Myocyte (in vitro differentiated cells): Measurements from ENCODE around the gene NEDD8. TPM values are rescaled to one million over a fixed set of nuclear protein-coding genes. Genes with fewer than 3 reads are reported as not detected.
"Not testable (repeated sequence)": the region's sequence is repeated elsewhere in the genome, so short reads cannot be mapped to it uniquely, and the experiment has no call there.

ENCODE experiments used
- DNase-seq: peaks from one replicate; pipeline ENCODE4 v3.0.0-alpha.2; 2012; ENCODE audit warnings: low read depth
- total RNA-seq: library from RNA; depleted of rRNA; stranded (reverse); fragments of >200 nt; gene quantifications from 2 replicates; pipeline ENCODE4 v1.2.3, GENCODE V29; 2014

NEDD8 gene
- total RNA-seq, 1 donor from 2014 or later = 196 TPM

DNA sequence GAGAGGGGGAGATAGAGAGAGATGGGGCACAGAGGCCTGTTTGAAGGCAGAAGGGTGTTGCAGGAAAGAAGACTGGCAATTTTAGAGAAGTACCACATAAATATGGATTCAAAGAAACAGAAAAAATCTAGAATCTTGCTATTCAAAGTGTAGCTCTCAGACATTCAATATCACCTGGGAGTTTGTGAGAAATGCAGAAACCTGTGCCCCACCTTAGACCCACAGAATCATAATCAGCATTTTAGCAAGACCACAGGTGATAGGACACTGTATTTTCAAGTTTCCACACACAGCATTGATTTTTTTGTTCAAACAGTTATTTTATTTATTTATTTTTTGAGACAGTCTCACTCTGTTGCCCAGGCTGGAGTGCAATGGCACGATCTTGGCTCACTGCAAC, 3.3 kb downstream of the NEDD8 start:
- no peak for DNase-seq

GRCh38 chr14:24226473-24226872, 5.7 kb downstream of the NEDD8 start:
- no peak for DNase-seq

DNA sequence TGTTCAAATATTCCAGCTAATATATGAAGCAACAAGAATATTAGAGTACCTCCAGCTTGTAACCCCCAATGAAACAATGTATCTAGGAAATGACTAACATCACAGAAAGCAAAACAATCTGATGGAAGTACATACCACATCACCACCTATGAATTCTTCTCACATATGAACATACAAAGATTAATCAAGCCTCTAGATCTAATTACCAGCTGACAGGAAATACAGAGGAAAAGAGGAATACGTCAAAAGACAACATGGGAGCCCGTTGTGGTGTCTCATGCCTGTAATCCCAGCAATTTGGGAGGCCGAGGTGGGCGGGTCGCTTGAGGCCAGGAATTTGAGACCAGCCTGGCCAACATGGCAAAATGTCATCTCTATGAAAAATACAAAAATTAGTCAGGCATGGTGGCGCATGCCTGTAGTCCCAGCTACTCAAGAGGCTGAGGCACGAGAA, 7.5 kb downstream of the NEDD8 start:
- DNase-seq = peak; percentile 27

DNA sequence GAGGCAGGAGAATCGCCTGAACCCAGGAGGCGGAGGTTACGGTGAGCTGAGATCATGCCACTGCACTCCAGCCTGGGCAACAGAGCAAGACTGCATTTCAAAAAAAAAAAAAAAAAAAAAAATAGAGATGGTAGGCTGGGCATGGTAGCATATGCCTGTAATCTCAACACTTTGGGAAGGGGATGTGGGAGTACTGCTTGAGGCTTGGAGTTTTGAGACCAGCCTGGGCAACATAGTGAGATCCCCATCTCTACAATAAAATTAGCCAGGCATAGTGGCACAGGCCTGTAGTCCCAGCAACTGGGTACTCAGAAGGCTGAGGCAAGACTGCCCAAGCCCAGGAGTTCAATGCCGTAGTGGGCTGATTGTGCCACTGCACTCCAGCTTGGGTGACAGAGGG, 9.2 kb downstream of the NEDD8 start:
- not testable (repeated sequence) for DNase-seq

- no peak for DNase-seq
These were observed 12.6 kb downstream of the NEDD8 start for GRCh38 chr14:24219521-24219920.

DNA sequence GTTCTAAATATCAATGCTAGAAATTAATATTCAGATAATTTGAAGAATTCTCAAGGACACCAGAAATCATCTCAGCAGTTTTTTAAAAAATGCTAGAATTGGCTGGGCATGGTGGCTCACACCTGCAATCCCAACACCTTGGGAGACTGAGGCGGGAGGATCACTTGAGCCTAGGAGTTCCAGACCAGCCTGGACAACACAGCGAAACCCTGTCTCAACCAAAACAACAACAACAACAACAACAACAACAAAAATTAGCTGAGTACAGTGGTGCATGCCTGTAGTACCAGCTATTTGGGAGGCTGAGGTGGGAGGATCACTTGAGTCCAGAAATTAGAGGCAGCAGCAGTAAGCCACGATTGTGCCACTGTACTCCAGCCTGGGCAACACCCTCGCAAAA, 13.1 kb downstream of the NEDD8 start:
- no peak for DNase-seq

DNA sequence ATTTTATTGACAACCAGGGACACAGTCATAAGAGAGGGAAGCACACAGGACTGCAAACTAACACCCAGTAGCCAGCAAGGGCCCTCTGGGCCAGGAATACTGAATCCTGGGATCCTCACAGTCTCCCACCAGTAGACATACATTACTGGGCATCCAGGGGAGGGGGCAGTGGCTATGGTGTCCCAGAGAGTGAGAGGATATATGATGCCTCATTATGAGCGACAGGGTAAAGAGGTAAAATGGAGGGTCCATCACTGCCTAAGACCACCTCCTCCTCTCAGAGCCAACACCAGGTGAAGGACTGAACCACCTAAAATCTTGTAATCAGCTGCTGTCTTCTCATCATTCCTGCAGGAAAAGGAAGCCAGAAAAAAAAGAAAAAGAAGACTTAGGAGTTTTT, 15.3 kb downstream of the NEDD8 start:
- DNase-seq = not testable (repeated sequence)

GRCh38 chr14:24216345-24216699, 15.8 kb downstream of the NEDD8 start:
- DNase-seq = no peak

GRCh38 chr14:24215495-24216344, 16.4 kb downstream of the NEDD8 start, which contains the start of gene MDP1:
TSS of gene MDP1 (minus strand) at chr14:24216066. CDS start at chr14:24215955, 111 bp downstream.
- DNase-seq = peak; percentile 93

DNA sequence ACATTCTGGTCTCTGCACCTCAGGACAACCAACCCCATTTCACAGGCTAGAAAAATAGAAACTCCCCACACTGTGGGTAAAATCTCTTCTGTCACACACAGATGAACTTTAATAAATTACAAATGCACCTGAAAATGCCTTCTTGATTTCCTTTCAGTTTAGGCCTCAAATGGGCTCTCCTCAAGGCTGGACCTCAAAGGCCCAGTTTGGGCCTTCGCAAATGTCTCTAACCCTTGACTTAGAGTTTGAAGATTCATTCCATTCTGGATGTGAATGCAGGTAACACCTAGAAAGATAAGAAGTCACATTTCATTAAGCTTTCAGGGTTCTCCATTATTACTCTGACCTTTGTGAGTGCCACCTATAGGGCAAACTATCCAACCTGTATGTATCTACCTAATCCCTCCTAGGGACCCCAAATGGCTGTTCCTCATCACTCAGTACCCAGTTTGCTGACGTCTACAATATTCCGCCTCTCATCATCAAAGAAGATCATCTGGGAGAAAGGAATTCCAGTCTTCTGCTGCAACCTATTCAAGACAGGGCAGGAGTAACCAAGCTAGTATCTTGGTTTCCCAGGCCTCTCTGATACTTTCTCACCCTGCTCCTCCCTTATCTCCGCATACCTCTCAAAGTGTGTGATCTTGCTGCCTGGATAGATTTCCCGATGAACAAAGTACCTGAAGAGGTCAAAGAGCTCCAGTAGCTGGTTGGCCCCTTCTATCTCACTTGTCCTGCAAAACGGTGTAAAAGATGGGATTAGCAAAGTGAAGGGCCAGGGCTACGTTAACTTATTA, 18.1 kb downstream of the NEDD8 start:
- DNase-seq = no peak

DNA sequence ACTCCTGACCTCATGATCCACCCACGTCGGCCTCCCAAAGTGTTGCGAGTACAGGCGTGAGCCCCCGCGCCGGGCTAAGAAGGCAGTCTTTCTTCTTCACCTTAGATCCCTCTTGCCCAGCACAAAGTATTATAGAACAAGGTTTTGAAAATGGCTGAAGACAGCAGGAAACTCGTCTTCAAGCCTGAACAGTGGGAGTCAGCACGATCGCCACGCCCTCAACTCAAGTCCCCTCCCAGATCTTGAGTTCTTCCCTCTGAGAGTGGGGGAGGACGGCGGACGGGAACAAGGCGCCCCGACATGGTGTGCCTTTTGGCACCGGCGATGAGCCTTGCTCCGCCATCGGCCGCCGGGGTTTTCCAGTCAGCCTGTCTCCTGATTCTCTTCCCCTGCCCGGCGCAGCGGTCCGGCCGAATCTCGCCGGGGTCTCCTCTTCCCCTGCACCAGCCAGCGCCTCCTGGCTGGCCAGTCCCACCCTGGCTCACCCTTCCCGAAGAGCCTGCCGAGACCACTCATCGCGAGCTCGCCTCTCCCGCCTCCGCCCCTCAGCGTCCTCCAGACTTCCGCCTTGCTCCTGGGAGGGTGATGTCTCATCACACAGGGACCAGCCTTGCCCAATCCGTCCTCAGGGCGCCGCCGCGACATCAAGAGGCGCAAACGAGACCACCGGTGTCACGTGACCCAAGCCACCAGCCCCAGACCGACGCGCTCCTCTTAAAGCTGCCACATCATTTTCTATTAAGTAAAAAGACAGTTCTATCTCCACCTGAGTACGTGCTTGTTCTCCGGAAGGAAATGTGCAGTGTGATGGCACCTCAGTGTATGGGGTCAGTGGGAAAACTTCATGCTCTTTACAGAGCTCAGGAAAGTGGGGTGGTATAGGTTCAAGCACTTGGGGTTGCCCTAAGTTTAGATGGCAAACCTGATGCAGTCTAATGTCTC, 19.0 kb downstream of the NEDD8 start, which contains the start of gene CHMP4A:
Gene CHMP4A, minus strand, starts transcription at position 565 of the 942 bp plus-strand sequence. Its CDS starts 49 bp downstream, at position 516.
- DNase-seq = peak; percentile 99

- DNase-seq = no peak
These were observed 20.9 kb downstream of the NEDD8 start for GRCh38 chr14:24211311-24211710.

- DNase-seq = no peak
These were observed 24.5 kb downstream of the NEDD8 start for GRCh38 chr14:24207625-24208024.

DNA sequence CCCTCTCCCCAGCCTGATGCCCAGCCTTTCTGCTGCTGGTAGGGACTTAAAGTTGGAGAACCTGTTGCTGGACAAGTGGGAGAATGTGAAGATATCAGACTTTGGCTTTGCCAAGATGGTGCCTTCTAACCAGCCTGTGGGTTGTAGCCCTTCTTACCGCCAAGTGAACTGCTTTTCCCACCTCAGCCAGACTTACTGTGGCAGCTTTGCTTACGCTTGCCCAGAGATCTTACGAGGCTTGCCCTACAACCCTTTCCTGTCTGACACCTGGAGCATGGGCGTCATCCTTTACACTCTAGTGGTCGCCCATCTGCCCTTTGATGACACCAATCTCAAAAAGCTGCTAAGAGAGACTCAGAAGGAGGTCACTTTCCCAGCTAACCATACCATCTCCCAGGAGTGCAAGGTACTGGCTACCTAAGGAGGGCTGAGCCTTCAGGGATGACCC, 25.0 kb downstream of the NEDD8 start:
- no peak for DNase-seq

DNA sequence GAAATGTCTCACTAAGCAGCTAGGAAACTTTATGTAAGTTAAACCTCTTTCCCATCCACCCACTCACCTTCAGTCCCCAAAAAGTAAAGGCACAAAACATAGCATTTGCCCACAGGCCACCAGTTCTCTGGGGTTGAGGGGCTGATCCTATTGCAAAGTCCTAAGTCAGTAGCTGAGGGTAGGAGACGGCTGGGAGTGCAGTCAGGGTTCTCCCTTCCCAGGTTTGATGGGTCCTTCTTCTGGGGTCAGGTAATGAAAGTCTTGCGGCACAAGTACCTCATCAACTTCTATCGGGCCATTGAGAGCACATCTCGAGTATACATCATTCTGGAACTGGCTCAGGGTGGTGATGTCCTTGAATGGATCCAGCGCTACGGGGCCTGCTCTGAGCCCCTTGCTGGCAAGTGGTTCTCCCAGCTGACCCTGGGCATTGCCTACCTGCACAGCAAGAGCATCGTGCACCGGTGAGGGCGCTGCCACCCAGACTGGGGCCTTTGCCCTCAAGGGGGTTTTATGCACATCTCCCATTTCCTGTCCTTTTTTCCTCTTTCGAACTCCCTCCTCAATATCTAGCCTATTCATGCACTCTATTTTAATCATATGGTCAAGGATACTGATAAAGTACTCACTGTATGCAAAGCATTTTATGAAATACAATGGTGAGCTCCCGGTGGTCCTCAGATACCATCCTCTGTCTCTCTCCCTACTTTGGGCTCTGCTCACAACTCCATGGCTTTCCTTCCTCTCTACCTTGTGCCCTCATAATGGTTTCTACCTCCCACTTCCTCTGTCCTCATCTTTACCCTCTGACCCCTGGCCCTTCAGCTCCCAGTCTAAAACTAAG, 25.7 kb downstream of the NEDD8 start:
- DNase-seq = no peak

GRCh38 chr14:24204163-24205146, 27.7 kb downstream of the NEDD8 start:
- DNase-seq = no peak

GRCh38 chr14:24203249-24203886, 28.8 kb downstream of the NEDD8 start:
- DNase-seq = not testable (repeated sequence)

DNA sequence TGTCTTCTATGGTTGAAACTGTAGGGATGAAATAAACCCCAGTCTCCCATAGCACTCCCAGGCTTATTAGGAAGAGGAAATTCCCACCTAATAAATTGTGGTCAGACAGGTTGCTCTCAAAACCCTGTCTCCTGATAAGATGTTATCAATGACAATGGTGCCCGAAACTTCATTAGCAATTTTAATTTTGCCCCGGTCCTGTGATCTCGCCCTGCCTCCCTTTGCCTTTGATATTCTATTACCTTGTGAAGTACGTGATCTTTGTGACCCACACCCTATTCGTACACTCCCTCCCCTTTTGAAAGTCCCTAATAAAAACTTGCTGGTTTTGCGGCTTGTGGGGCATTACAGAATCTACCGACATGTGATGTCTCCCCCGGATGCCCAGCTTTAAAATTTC, 29.6 kb downstream of the NEDD8 start:
- DNase-seq = not testable (repeated sequence)
